Heart left ventricle (tissue), 13 donors: Measurements from ENCODE around the gene ZNF536.

Source experiments
- CTCF ChIP-seq, 12 donors: fragments of 200-600 bp; sonication (generic) in 4 of 12; IDR thresholded peaks; one replicate each; pipeline versions ENCODE4 v1.5.0 to v1.8.0; 2018 to 2022; ENCODE audit warnings: antibody characterized with exemption in 12 of 12, mild to moderate bottlenecking in 5 of 12
- POLR2A ChIP-seq, 2 donors: fragments of 450-650 bp; IDR thresholded peaks; one replicate each; pipeline ENCODE4 v1.6.1; 2017; ENCODE audit warnings: antibody characterized with exemption in 2 of 2, mild to moderate bottlenecking in 2 of 2, moderate library complexity in 2 of 2
- donor health status: ischemic (EF 13 %, LVEDD 7.1; RV severe dilation, severe dysfunction).
- donor health status: DM: no; HTN: yes; CAD: no.
- donor health status: DM: no; HTN: no; CAD: no.
- donor health status: ischemic (EF 25% LVEDD 6.9; RV normal size, moderate dysfunction).
- donor health status: ischemic (EF 25% LVEDD 5.7; RV mildly dilated, moderate dysfunction).
- donor health status: ischemic (EF 35%, LVEDD 5.7; RV mildly dilated, moderate dysfunction).
- donor health status: nonischemic (EF 11% LVEDD 7.7; RV severe dilation, severe dysfunction).
- donor health status: DM: yes; HTN: yes; CAD: no.
- donor health status: PGD.
- donor health status: ischemic (EF 29% LVEDD 5.4; RV normal size, mild dysfunction).
- donor health status: nonischemic (EF 23%, LVEDD 6.1; RV moderate dilation, normal function).

GRCh38 chr19:30452931-30453330, 80.7 kb downstream of the ZNF536 start:
- TF ChIP-seq CTCF (IDR thresholded peaks at IDR 0.05) (no peak), POLR2A (IDR thresholded peaks at IDR 0.05) (no peak)
